HCT116 (cell line): ENCODE data around the gene OSBP2. TPM values are rescaled to one million over a fixed set of nuclear protein-coding genes. Genes with fewer than 3 reads are reported as not detected.

ENCODE experiments used
- ATAC-seq: fragments of 200-7000 bp; cut with Tn5 transposase; 2 replicates; pipeline ENCODE4 v1.9.1; 2020; ENCODE audit warnings: mild to moderate bottlenecking, moderate library complexity
- BruUV-seq: library from RNA; stranded (reverse); fragments of 400-500 nt; replicated peaks from 2 replicates; lab custom pipeline; 2021; lab: Mats Ljungman, UMichigan
- CTCF ChIA-PET: fragments of 300-600 bp; sonication (Branson Sonifier 250); formaldehyde crosslinking; loops from one replicate; lab custom pipeline; 2021; ENCODE audit warnings: antibody characterized with exemption; lab: Charles Lee
- POLR2A ChIA-PET: fragments of 300-600, 350-600 bp; sonication (Branson Sonifier 250); formaldehyde crosslinking; loops from one replicate; lab custom pipeline; 2021; ENCODE audit warnings: antibody characterized with exemption; lab: Charles Lee
- RAD21 ChIA-PET, 2 experiments: fragments of 300-600 bp; sonication (Branson Sonifier 250); formaldehyde crosslinking; loops; one replicate each; lab custom pipeline; 2023; ENCODE audit warnings: low total read pairs in 2 of 2; ENCODE audit not compliant: uncharacterized antibody in 2 of 2, unreplicated experiment in 2 of 2, low non-redundant PET in 1 of 2; lab: Charles Lee
- DNase-seq: peaks from one replicate; pipeline ENCODE4 v3.0.0-alpha.2; 2010; ENCODE audit warnings: low read depth, low spot score
- H2AFZ ChIP-seq: fragments of 200-600 bp; shearing (Covaris generic), sonication (generic); 2 replicates; pipeline ENCODE4 v1.6.1; 2017; ENCODE audit warnings: low read depth, mixed run types, mixed read lengths, antibody characterized with exemption, low read length; ENCODE audit not compliant: poor library complexity, severe bottlenecking
- H3K27ac ChIP-seq: 2 replicates; pipeline ENCODE4 v1.5.1; 2012; ENCODE audit warnings: low read depth, low read length
- H3K27me3 ChIP-seq: fragments of 200-600 bp; sonication (generic); 2 replicates; pipeline ENCODE4 v1.6.1; 2016; ENCODE audit warnings: mixed run types, low read length, mixed read lengths; ENCODE audit not compliant: insufficient read depth
- H3K36me3 ChIP-seq, 2 experiments: fragments of 200-500 bp in 1 of 2; fragments of 200-600 bp in 1 of 2; sonication (Bioruptor generic) in 1 of 2; sonication (generic) in 1 of 2; 2 replicates each; pipeline versions ENCODE4 v1.5.1 to v1.6.1; 2014 to 2016; ENCODE audit warnings: low read length in 2 of 2, inconsistent platforms in 1 of 2, mixed read lengths in 1 of 2, mixed run types in 1 of 2; ENCODE audit not compliant: insufficient read depth in 2 of 2, control insufficient read depth in 1 of 2
- H3K4me1 ChIP-seq, 2 experiments: fragments of 200-600 bp in 1 of 2; sonication (generic) in 1 of 2; 2 replicates each; pipeline versions ENCODE4 v1.5.1 to v1.6.1; 2012 to 2017; ENCODE audit warnings: low read length in 2 of 2, inconsistent platforms in 1 of 2, mild to moderate bottlenecking in 1 of 2, mixed read lengths in 1 of 2, mixed run types in 1 of 2, moderate library complexity in 1 of 2; ENCODE audit not compliant: insufficient read depth in 2 of 2, control insufficient read depth in 1 of 2
- H3K4me2 ChIP-seq: fragments of 200-600 bp; sonication (generic); 2 replicates; pipeline ENCODE4 v1.6.1; 2017; ENCODE audit warnings: mixed run types, low read length, mixed read lengths
- H3K4me3 ChIP-seq, 2 experiments: fragments of 200-600 bp in 1 of 2; sonication (generic) in 1 of 2; replicated peaks in 1 of 2; 2 replicates each; pipeline ENCODE4 v1.5.1; 2011 to 2016; ENCODE audit warnings: low read length in 2 of 2, control low read depth in 1 of 2, low read depth in 1 of 2, mild to moderate bottlenecking in 1 of 2, mixed read lengths in 1 of 2, mixed run types in 1 of 2
- H3K79me2 ChIP-seq: fragments of 200-600 bp; sonication (generic); 2 replicates; pipeline ENCODE4 v1.6.1; 2017; ENCODE audit warnings: mild to moderate bottlenecking, mixed run types, low read length, moderate library complexity, mixed read lengths; ENCODE audit not compliant: insufficient read depth
- H3K9ac ChIP-seq: fragments of 200-600 bp; sonication (generic); 2 replicates; pipeline ENCODE4 v1.6.1; 2016; ENCODE audit warnings: low read length, mixed read lengths
- H3K9me2 ChIP-seq: fragments of 200-600 bp; sonication (generic), shearing (Covaris generic); 2 replicates; pipeline ENCODE4 v1.6.1; 2017; ENCODE audit warnings: mixed run types, mild to moderate bottlenecking, moderate library complexity; ENCODE audit not compliant: insufficient read depth
- H3K9me3 ChIP-seq, 2 experiments: fragments of 200-500 bp in 1 of 2; fragments of 200-600 bp in 1 of 2; sonication (Bioruptor generic) in 1 of 2; sonication (generic) in 1 of 2; 2 replicates each; pipeline ENCODE4 v1.6.1; 2014 to 2017; ENCODE audit warnings: low read length in 2 of 2, mixed read lengths in 2 of 2, inconsistent platforms in 1 of 2, low read depth in 1 of 2, mild to moderate bottlenecking in 1 of 2, mixed run types in 1 of 2, moderate library complexity in 1 of 2; ENCODE audit not compliant: control insufficient read depth in 1 of 2, insufficient read depth in 1 of 2
- H4K20me1 ChIP-seq: fragments of 200-600 bp; sonication (generic), shearing (Covaris generic); 2 replicates; pipeline ENCODE4 v1.6.1; 2017; ENCODE audit warnings: mixed run types, mild to moderate bottlenecking, moderate library complexity; ENCODE audit not compliant: insufficient read depth
- CEBPB ChIP-seq: IDR thresholded peaks from 2 replicates; pipeline ENCODE4 v1.6.1; 2012; ENCODE audit warnings: low read depth
- CTCF ChIP-seq, 3 experiments: fragments of 200-600 bp in 1 of 3; sonication (generic) in 1 of 3; IDR thresholded peaks in 2 of 3; conservative IDR thresholded peaks in 1 of 3; 2 replicates each; pipeline ENCODE4 v1.5.1; 2012 to 2017; ENCODE audit warnings: low read depth in 2 of 3, low read length in 2 of 3, antibody characterized with exemption in 1 of 3, borderline replicate concordance in 1 of 3, control low read depth in 1 of 3, mild to moderate bottlenecking in 1 of 3, mixed read lengths in 1 of 3, mixed run types in 1 of 3, moderate library complexity in 1 of 3; ENCODE audit not compliant: insufficient read depth in 1 of 3
- EGR1 ChIP-seq: IDR thresholded peaks from 2 replicates; pipeline ENCODE4 v1.6.1; 2012; ENCODE audit warnings: low read depth
- ELF1 ChIP-seq: IDR thresholded peaks from 2 replicates; pipeline ENCODE4 v1.6.1; 2012; ENCODE audit warnings: low read depth, borderline replicate concordance
- EZH2 ChIP-seq: fragments of 200-600 bp; sonication (generic); IDR thresholded peaks from 2 replicates; pipeline ENCODE4 v1.6.1; 2017; ENCODE audit warnings: antibody characterized with exemption, mixed run types
- EZH2phosphoT487 ChIP-seq: fragments of 200-600 bp; IDR thresholded peaks from 2 replicates; pipeline ENCODE4 v1.6.1; 2018; ENCODE audit warnings: antibody characterized with exemption, borderline replicate concordance
- FOSL1 ChIP-seq: IDR thresholded peaks from 2 replicates; pipeline ENCODE4 v1.6.1; 2012; ENCODE audit warnings: low read depth
- JUND ChIP-seq: IDR thresholded peaks from 2 replicates; pipeline ENCODE4 v1.6.1; 2012
- POLR2AphosphoS5 ChIP-seq: IDR thresholded peaks from 2 replicates; pipeline ENCODE4 v1.6.1; 2011; ENCODE audit warnings: mild to moderate bottlenecking, low read depth, low read length, moderate library complexity
- SIN3A ChIP-seq: IDR thresholded peaks from 2 replicates; pipeline ENCODE4 v1.6.1; 2012; ENCODE audit warnings: low read depth
- TCF7L2 ChIP-seq: IDR thresholded peaks from 2 replicates; pipeline ENCODE4 v1.7.0; 2011; ENCODE audit warnings: borderline replicate concordance, inconsistent platforms; ENCODE audit not compliant: insufficient read depth, insufficient read length; ENCODE audit errors: extremely low read depth
- YY1 ChIP-seq: IDR thresholded peaks from 2 replicates; pipeline ENCODE4 v1.6.1; 2011; ENCODE audit warnings: low read length, low read depth, moderate library complexity, mild to moderate bottlenecking; ENCODE audit not compliant: insufficient replicate concordance; ENCODE audit errors: extremely low read depth
- ZFX ChIP-seq: fragments of 450-650 bp; IDR thresholded peaks from 2 replicates; pipeline ENCODE4 v1.6.1; 2017
- ZNF274 ChIP-seq: fragments of 200-500 bp; sonication (Bioruptor generic); IDR thresholded peaks from 2 replicates; pipeline ENCODE4 v1.6.1; 2014; ENCODE audit warnings: mild to moderate bottlenecking, low read depth, low read length, inconsistent platforms
- intact Hi-C: fragments of 100-400 bp; cut with micrococcal nuclease; formaldehyde crosslinking; loops from 2 replicates; pipeline ENCODE4 v1.10.0; 2022
- total RNA-seq: library from RNA; stranded (reverse); gene quantifications from one replicate; pipeline ENCODE4 v1.2.1, GENCODE V29; 2021; ENCODE audit not compliant: unreplicated experiment
- TF ChIP-seq, protein P1 (sequence below): IDR thresholded peaks from 2 replicates; pipeline ENCODE4 v1.6.1; 2012

OSBP2 gene
- total RNA-seq, 1 experiment from 2014 or later, result 12.9 TPM

DNA sequence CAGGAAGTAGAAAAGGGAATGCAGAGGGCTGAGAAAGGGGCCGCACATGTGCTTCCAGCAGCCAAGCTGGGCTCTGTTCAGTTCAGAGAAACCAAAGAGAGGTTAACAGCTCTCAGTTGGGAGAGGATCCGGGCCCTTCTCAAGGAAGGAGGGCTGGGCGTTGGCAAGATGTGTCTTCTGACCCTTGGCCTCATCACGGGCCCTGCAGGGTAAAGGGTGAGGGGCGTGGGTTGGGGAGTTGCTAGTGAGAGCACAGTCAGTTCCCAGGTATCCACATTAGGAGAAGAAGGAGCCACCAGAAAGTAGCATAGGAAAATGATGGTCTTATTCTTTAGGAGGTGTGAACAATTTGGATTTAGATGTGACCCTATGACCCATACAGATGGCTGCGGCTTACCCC, 73.0 kb downstream of the OSBP2 start (continued):
- no peak for TF ChIP-seq TCF7L2
- TF ChIP-seq, protein P1, sequence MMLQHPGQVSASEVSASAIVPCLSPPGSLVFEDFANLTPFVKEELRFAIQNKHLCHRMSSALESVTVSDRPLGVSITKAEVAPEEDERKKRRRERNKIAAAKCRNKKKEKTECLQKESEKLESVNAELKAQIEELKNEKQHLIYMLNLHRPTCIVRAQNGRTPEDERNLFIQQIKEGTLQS, result no peak
- TF ChIP-seq ELF1, result no peak
- no peak for TF ChIP-seq POLR2AphosphoS5
- TF ChIP-seq EZH2, result no peak
- no peak for TF ChIP-seq SIN3A
- TF ChIP-seq EGR1, result no peak
- no peak for TF ChIP-seq EZH2phosphoT487
- no peak for TF ChIP-seq CEBPB
- TF ChIP-seq YY1, result no peak
- TF ChIP-seq CTCF (IDR thresholded peaks at IDR 0.05 in 2 of 3, conservative IDR thresholded peaks at IDR 0.05 in 1 of 3; ENCODE audit: borderline replicate concordance in 1 of 3, insufficient read depth in 1 of 3, low read depth in 2 of 3, low read length in 2 of 3), result no peak

DNA sequence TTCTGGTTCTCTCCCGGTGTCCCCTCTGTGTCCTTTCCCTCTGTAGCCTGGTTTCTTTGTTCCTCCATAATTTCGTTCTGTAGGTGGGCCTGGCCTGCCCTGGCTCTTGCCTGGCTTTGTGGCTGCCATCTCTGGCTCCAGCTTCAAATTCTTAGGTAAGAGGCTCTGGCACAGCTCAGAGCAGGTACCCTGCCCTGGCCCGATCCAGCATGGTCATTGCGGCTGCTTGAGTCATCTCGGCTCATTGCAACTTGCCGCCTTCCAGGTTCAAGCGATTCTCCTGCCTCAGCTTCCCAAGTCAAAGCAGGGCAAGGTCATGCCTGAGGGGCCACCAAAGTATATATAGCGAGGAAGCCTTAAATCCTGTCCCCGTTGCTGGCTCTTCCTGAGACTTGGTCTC, 76.0 kb downstream of the OSBP2 start:
- intact Hi-C loops, result no loop called here
- no peak overlapping the region for H3K4me3 ChIP-seq
- ATAC-seq, result no peak
- no peaks in the 10 kb centered on the region for H3K9me2 ChIP-seq
- no peak overlapping the region for H2AFZ ChIP-seq
- no TSS peak for BruUV-seq
- TF ChIP-seq ELF1 (no peak), ZNF274 (no peak), ZFX (no peak), JUND (no peak), CTCF (IDR thresholded peaks at IDR 0.05 in 2 of 3, conservative IDR thresholded peaks at IDR 0.05 in 1 of 3; ENCODE audit: borderline replicate concordance in 1 of 3, insufficient read depth in 1 of 3, low read depth in 2 of 3, low read length in 2 of 3) (no peak), YY1 (no peak), FOSL1 (no peak), EZH2 (no peak)
- TF ChIP-seq, protein P1, result no peak
- ChIA-PET CTCF (no interaction called here), POLR2A (no interaction called here), RAD21 (no interaction called here)
- H3K9me3 ChIP-seq, result no peaks in the 10 kb centered on the region
- H4K20me1 ChIP-seq, result no peaks in the 10 kb centered on the region
- no peak overlapping the region for H3K9ac ChIP-seq
- H3K79me2 ChIP-seq, result no peaks in the 10 kb centered on the region
- no peaks in the 10 kb centered on the region for H3K4me1 ChIP-seq
- no peak for DNase-seq
- no peak overlapping the region for H3K27ac ChIP-seq
- no peaks in the 10 kb centered on the region for H3K36me3 ChIP-seq
- no peak overlapping the region for H3K4me2 ChIP-seq
- H3K27me3 ChIP-seq, result no peaks in the 10 kb centered on the region
